ENCODE results near the gene ZMIZ1. TPM values are rescaled to one million over a fixed set of nuclear protein-coding genes. Genes with fewer than 3 reads are reported as not detected.

The ZMIZ1 gene
- total and polyA plus RNA-seq, 4 donors = 3.9 to 19.1 (median 9.8) TPM

- Histone ChIP-seq H3K36me3 (ENCODE audit: control insufficient read depth in 4 of 4, insufficient read depth in 3 of 4, low read depth in 1 of 4, low read length in 3 of 4) (peaks cover 3 to 13% (median 11%) of the 10 kb centered on the region in 4 donors), H3K4me1 (ENCODE audit: control insufficient read depth in 4 of 4, insufficient read depth in 4 of 4, low read length in 3 of 4) (peaks cover 23 to 72% (median 57%) of the 10 kb centered on the region in 4 donors), H3K9me3 (ENCODE audit: control insufficient read depth in 4 of 4, low read length in 3 of 4) (no peaks in the 10 kb centered on the region), H3K27ac (ENCODE audit: low read depth in 1 of 2, low read length in 2 of 2) (no peak overlapping the region), H3K4me3 (ENCODE audit: low read depth in 1 of 3, low read length in 3 of 3) (no peak overlapping the region), H3K9ac (ENCODE audit: low read depth in 1 of 2, low read length in 2 of 2) (no peak overlapping the region), H3K27me3 (ENCODE audit: control insufficient read depth in 4 of 4, insufficient read depth in 4 of 4, low read length in 3 of 4) (no peaks in the 10 kb centered on the region)
- 77% methylated on average over 5 of the region's 5 CpGs for WGBS
- TF ChIP-seq, protein P1, sequence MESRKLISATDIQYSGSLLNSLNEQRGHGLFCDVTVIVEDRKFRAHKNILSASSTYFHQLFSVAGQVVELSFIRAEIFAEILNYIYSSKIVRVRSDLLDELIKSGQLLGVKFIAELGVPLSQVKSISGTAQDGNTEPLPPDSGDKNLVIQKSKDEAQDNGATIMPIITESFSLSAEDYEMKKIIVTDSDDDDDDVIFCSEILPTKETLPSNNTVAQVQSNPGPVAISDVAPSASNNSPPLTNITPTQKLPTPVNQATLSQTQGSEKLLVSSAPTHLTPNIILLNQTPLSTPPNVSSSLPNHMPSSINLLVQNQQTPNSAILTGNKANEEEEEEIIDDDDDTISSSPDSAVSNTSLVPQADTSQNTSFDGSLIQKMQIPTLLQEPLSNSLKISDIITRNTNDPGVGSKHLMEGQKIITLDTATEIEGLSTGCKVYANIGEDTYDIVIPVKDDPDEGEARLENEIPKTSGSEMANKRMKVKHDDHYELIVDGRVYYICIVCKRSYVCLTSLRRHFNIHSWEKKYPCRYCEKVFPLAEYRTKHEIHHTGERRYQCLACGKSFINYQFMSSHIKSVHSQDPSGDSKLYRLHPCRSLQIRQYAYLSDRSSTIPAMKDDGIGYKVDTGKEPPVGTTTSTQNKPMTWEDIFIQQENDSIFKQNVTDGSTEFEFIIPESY (IDR thresholded peaks at IDR 0.05) = no peak
- peak; percentile 29 for DNase-seq (ENCODE audit: low spot score)
Observed at GRCh38 chr10:79345241-79346011, 276.7 kb downstream of the ZMIZ1 start.

DNA sequence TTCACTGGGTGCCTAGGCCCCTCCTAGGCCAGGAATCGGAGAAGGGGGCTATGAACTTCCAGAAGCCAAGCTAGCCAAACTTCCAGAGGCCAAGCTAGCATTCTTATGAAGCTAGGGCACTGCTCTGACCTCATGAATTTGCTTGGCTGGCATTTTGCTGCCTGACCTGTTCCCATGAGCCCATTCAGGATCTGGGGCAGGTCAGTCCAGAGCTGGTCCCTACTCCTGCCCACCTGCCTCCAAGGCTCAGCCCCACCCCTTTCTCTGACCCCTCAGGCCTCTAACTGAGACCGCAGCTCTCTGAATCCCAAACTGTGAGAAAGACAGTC, 277.2 kb downstream of the ZMIZ1 start:
- Histone ChIP-seq H3K27ac (ENCODE audit: low read depth in 1 of 2, low read length in 2 of 2) (no peak overlapping the region), H3K36me3 (ENCODE audit: control insufficient read depth in 4 of 4, insufficient read depth in 3 of 4, low read depth in 1 of 4, low read length in 3 of 4) (peaks cover 8 to 18% (median 15%) of the 10 kb centered on the region in 4 donors), H3K9ac (ENCODE audit: low read depth in 1 of 2, low read length in 2 of 2) (no peak overlapping the region), H3K27me3 (ENCODE audit: control insufficient read depth in 4 of 4, insufficient read depth in 4 of 4, low read length in 3 of 4) (no peaks in the 10 kb centered on the region), H3K9me3 (ENCODE audit: control insufficient read depth in 4 of 4, low read length in 3 of 4) (no peaks in the 10 kb centered on the region), H3K4me3 (ENCODE audit: low read depth in 1 of 3, low read length in 3 of 3) (no peak overlapping the region), H3K4me1 (ENCODE audit: control insufficient read depth in 4 of 4, insufficient read depth in 4 of 4, low read length in 3 of 4) (peaks cover 22 to 66% (median 51%) of the 10 kb centered on the region in 4 donors)
- TF ChIP-seq ATF3 (IDR thresholded peaks at IDR 0.05) = no peak
- no peak for TF ChIP-seq FOXA1 (IDR thresholded peaks at IDR 0.05)
- no peak for TF ChIP-seq JUND (IDR thresholded peaks at IDR 0.05)
- no peak for TF ChIP-seq SP1 (IDR thresholded peaks at IDR 0.05)
- TF ChIP-seq HNF4G (IDR thresholded peaks at IDR 0.05) = no peak
- TF ChIP-seq FOXA2 (IDR thresholded peaks at IDR 0.05) = no peak
- no peak for TF ChIP-seq TAF1 (conservative IDR thresholded peaks at IDR 0.05)
- no peak for TF ChIP-seq NR2F2 (IDR thresholded peaks at IDR 0.05)
- TF ChIP-seq GABPA (IDR thresholded peaks at IDR 0.05 in 1 of 2, conservative IDR thresholded peaks at IDR 0.05 in 1 of 2) = no peak
- no peak for TF ChIP-seq RXRA (IDR thresholded peaks at IDR 0.05)
- no peak for TF ChIP-seq HNF4A (conservative IDR thresholded peaks at IDR 0.05)
- no peak for TF ChIP-seq REST (IDR thresholded peaks at IDR 0.05)
- no peak for DNase-seq (ENCODE audit: low spot score)
- 74% methylated on average over 2 of the region's 2 CpGs for WGBS
